ENCODE measurements around the gene AADAT. TPM values are rescaled to one million over a fixed set of nuclear protein-coding genes. Genes with fewer than 3 reads are reported as not detected.
A peak's percentile ranks its signal among the peaks of the same experiment; 100 is the strongest.
"Not testable (repeated sequence)": the region's sequence is repeated elsewhere in the genome, so short reads cannot be mapped to it uniquely, and the experiment has no call there.

Gene AADAT
- total RNA-seq, 3 donors from 2014 or later (not counting 1 experiment from before 2014, with no cell fraction given) = not detected

DNA sequence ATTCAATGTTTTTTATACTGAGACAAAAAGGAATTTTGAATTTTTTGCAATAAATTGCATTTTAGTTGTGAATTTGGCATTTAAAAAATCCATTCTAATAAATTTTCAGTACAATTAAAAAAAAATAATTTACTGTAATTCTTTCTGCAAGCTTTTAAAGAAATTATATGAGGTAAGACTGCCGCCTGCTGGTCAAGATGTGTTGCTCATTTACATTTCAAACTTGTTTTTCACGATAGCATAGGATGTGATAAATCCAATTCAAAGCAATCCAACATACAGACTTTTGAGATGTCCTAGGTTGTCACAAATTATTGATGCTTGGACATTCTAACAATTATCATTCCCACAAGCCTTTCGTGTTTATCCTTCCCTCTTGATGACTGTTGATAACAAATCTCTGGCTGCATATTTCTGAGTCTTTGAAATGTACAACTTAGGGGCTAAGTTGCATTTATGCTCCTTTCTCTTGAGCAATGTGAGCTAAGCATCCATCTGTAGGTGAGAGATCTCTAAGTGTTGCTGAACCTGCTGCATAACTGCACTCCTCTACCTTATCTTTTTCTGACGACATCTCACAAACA is 41.9 kb downstream of the AADAT start:
- H3K9me3 ChIP-seq (ENCODE audit: control insufficient read depth, insufficient read depth, low read length) = no peaks in the 10 kb centered on the region
- no peaks in the 10 kb centered on the region for H3K36me3 ChIP-seq (ENCODE audit: control insufficient read depth, insufficient read depth, low read length)
- no peaks in the 10 kb centered on the region for H3K27me3 ChIP-seq (ENCODE audit: control insufficient read depth, insufficient read depth, low read length)
- Mint-ChIP-seq H3K4me1 (no peaks in the 10 kb centered on the region), H3K27ac (no peak overlapping the region), H3K27me3 (ENCODE audit: low read depth in 2 of 2) (peaks cover 5 to 10% of the 10 kb centered on the region in 2 donors), H3K36me3 (no peaks in the 10 kb centered on the region), H3K9me3 (no peaks in the 10 kb centered on the region), H3K4me3 (no peak overlapping the region)
- H3K4me1 ChIP-seq (ENCODE audit: control insufficient read depth, insufficient read depth, low read length) = no peaks in the 10 kb centered on the region
- TF ChIP-seq, protein P1, sequence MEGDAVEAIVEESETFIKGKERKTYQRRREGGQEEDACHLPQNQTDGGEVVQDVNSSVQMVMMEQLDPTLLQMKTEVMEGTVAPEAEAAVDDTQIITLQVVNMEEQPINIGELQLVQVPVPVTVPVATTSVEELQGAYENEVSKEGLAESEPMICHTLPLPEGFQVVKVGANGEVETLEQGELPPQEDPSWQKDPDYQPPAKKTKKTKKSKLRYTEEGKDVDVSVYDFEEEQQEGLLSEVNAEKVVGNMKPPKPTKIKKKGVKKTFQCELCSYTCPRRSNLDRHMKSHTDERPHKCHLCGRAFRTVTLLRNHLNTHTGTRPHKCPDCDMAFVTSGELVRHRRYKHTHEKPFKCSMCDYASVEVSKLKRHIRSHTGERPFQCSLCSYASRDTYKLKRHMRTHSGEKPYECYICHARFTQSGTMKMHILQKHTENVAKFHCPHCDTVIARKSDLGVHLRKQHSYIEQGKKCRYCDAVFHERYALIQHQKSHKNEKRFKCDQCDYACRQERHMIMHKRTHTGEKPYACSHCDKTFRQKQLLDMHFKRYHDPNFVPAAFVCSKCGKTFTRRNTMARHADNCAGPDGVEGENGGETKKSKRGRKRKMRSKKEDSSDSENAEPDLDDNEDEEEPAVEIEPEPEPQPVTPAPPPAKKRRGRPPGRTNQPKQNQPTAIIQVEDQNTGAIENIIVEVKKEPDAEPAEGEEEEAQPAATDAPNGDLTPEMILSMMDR (IDR thresholded peaks at IDR 0.05) = peak; percentile 79
- WGBS (ENCODE audit: insufficient coverage) = 23% methylated on average over 4 of the region's 4 CpGs
- no peak overlapping the region for H3K27ac ChIP-seq (ENCODE audit: low read length)
- intact Hi-C loops (cut with micrococcal nuclease) = loop anchor here (1.0 to 5.0 kb wide), 2 partner anchors 238 to 436 kb away; partner anchors contain the start of gene NEK1
- DNase-seq = peak; percentile 31 to 80
- no peak overlapping the region for H3K4me3 ChIP-seq (ENCODE audit: low read length)
- ATAC-seq = peak; percentile 54 to 60 (median 55)

DNA sequence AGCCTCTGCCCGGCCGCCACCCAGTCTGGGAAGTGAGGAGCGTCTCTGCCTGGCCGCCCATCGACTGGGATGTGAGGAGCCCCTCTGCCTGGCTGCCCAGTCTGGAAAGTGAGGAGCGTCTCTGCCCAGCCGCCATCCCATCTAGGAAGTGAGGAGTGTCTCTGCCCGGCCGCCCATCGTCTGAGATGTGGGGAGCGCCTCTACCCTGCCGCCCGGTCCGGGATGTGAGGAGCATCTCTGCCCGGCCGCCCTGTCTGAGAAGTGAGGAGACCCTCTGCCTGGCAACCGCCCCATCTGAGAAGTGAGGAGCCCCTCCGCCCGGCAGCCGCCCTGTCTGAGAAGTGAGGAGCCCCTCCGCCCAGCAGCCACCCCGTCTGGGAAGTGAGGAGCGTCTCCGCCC is 43.6 kb downstream of the AADAT start:
- not testable (repeated sequence) for H3K36me3 Mint-ChIP-seq; H3K4me3 ChIP-seq (ENCODE audit: low read length); DNase-seq; H3K27me3 Mint-ChIP-seq (ENCODE audit: low read depth in 2 of 2); H3K27ac Mint-ChIP-seq; H3K4me1 Mint-ChIP-seq; H3K9me3 Mint-ChIP-seq; H3K4me3 Mint-ChIP-seq; H3K27ac ChIP-seq (ENCODE audit: low read length); H3K9me3 ChIP-seq (ENCODE audit: control insufficient read depth, insufficient read depth, low read length); ATAC-seq; H3K36me3 ChIP-seq (ENCODE audit: control insufficient read depth, insufficient read depth, low read length); H3K27me3 ChIP-seq (ENCODE audit: control insufficient read depth, insufficient read depth, low read length); H3K4me1 ChIP-seq (ENCODE audit: control insufficient read depth, insufficient read depth, low read length)
- WGBS (ENCODE audit: insufficient coverage) = 97% methylated on average over 16 of the region's 24 CpGs
- intact Hi-C loops (cut with micrococcal nuclease) = loop anchor here (5.0 kb wide), 1 partner anchor 434 kb away; the partner anchor contains the start of gene NEK1

- H3K9me3 ChIP-seq (ENCODE audit: control insufficient read depth, insufficient read depth, low read length) = no peaks in the 10 kb centered on the region
- Mint-ChIP-seq H3K36me3 (no peaks in the 10 kb centered on the region), H3K9me3 (no peaks in the 10 kb centered on the region), H3K27ac (no peak overlapping the region), H3K4me1 (no peaks in the 10 kb centered on the region), H3K4me3 (no peak overlapping the region), H3K27me3 (ENCODE audit: low read depth in 2 of 2) (no peaks in the 10 kb centered on the region)
- H3K4me1 ChIP-seq (ENCODE audit: control insufficient read depth, insufficient read depth, low read length) = no peaks in the 10 kb centered on the region
- intact Hi-C loops (cut with micrococcal nuclease) = no loop called here
- H3K4me3 ChIP-seq (ENCODE audit: low read length) = no peak overlapping the region
- no peaks in the 10 kb centered on the region for H3K27me3 ChIP-seq (ENCODE audit: control insufficient read depth, insufficient read depth, low read length)
- TF ChIP-seq, protein P1 (IDR thresholded peaks at IDR 0.05) = no peak
- H3K36me3 ChIP-seq (ENCODE audit: control insufficient read depth, insufficient read depth, low read length) = no peaks in the 10 kb centered on the region
- DNase-seq = no peak
- ATAC-seq = no peak
- WGBS (ENCODE audit: insufficient coverage) = 88% methylated on average over 12 of the region's 12 CpGs
- H3K27ac ChIP-seq (ENCODE audit: low read length) = no peak overlapping the region
These were observed 49.6 kb downstream of the AADAT start for GRCh38 chr4:170040031-170040680.

GRCh38 chr4:170038769-170039168 is 51.0 kb downstream of the AADAT start:
- 73% methylated on average over 4 of the region's 4 CpGs for WGBS (ENCODE audit: insufficient coverage)
- Histone ChIP-seq H3K4me3 (ENCODE audit: low read length) (no peak overlapping the region), H3K9me3 (ENCODE audit: control insufficient read depth, insufficient read depth, low read length) (no peaks in the 10 kb centered on the region), H3K4me1 (ENCODE audit: control insufficient read depth, insufficient read depth, low read length) (no peaks in the 10 kb centered on the region), H3K27ac (ENCODE audit: low read length) (no peak overlapping the region), H3K36me3 (ENCODE audit: control insufficient read depth, insufficient read depth, low read length) (no peaks in the 10 kb centered on the region), H3K27me3 (ENCODE audit: control insufficient read depth, insufficient read depth, low read length) (no peaks in the 10 kb centered on the region)
- TF ChIP-seq, protein P1 (IDR thresholded peaks at IDR 0.05) = no peak
- no peaks in the 10 kb centered on the region for H3K4me1 Mint-ChIP-seq
- H3K27me3 Mint-ChIP-seq (ENCODE audit: low read depth in 2 of 2) = no peaks in the 10 kb centered on the region
- H3K9me3 Mint-ChIP-seq = no peaks in the 10 kb centered on the region
- intact Hi-C loops (cut with micrococcal nuclease) = no loop called here
- DNase-seq (no peak), ATAC-seq (no peak)
- H3K36me3 Mint-ChIP-seq = no peaks in the 10 kb centered on the region
- no peak overlapping the region for H3K4me3 Mint-ChIP-seq
- no peak overlapping the region for H3K27ac Mint-ChIP-seq
